ENCODE measurements around the gene MANSC4.

GRCh38 chr12:27817766-27818165 lies 37.7 kb upstream of the MANSC4 start:
- TF ChIP-seq POLR2A (IDR thresholded peaks at IDR 0.05) (no peak), CTCF (IDR thresholded peaks at IDR 0.05) (no peak)

All from heart left ventricle (tissue), 13 donors.